Tibial artery (tissue), 4 donors: ENCODE data around the gene LINC01488.
A peak's percentile ranks its signal among the peaks of the same experiment; 100 is the strongest.

Experiments used
- DNase-seq, 2 donors: peaks; one replicate each; pipeline ENCODE4 v3.0.0-alpha.2; 2019
- H3K27ac ChIP-seq, 2 donors: fragments of 200-600 bp; sonication (generic) in 1 of 2; 1 replicate in 1 of 2; 2 replicates in 1 of 2; pipeline ENCODE4 v1.5.1; 2018 to 2019; ENCODE audit warnings: mild to moderate bottlenecking in 1 of 2
- H3K27me3 ChIP-seq, 2 donors: fragments of 200-600 bp; sonication (generic) in 1 of 2; one replicate each; pipeline versions ENCODE4 v1.5.1 to v1.6.0; 2016 to 2019
- H3K36me3 ChIP-seq, 3 donors: fragments of 200-600 bp; sonication (generic) in 2 of 3; one replicate each; pipeline ENCODE4 v1.5.1; 2016 to 2019; ENCODE audit warnings: mild to moderate bottlenecking in 2 of 3
- H3K4me1 ChIP-seq, 4 donors: fragments of 200-600 bp; sonication (generic) in 2 of 4; 1 replicate in 3 of 4; 2 replicates in 1 of 4; pipeline ENCODE4 v1.5.1; 2016 to 2019
- H3K4me3 ChIP-seq, 2 donors: fragments of 200-600 bp; sonication (generic) in 1 of 2; 1 replicate in 1 of 2; 2 replicates in 1 of 2; pipeline ENCODE4 v1.5.1; 2018 to 2019; ENCODE audit warnings: mild to moderate bottlenecking in 2 of 2
- H3K9me3 ChIP-seq, 3 donors: fragments of 200-600 bp; sonication (generic) in 1 of 3; one replicate each; pipeline ENCODE4 v1.5.1; 2016 to 2019
- intact Hi-C: fragments of 100-400 bp; cut with DNase I; formaldehyde crosslinking; loops from one replicate; pipeline ENCODE4 v1.15.0; 2023; ENCODE audit warnings: low total_unique reads
- TF ChIP-seq, protein P1 (sequence below), 2 experiments: fragments of 200-600 bp in 1 of 2; fragments of 450-650 bp in 1 of 2; IDR thresholded peaks; one replicate each; pipeline ENCODE4 v1.5.1; 2017 to 2019; ENCODE audit warnings: antibody characterized with exemption in 2 of 2, mild to moderate bottlenecking in 1 of 2, moderate library complexity in 1 of 2

The LINC01488 gene

DNA sequence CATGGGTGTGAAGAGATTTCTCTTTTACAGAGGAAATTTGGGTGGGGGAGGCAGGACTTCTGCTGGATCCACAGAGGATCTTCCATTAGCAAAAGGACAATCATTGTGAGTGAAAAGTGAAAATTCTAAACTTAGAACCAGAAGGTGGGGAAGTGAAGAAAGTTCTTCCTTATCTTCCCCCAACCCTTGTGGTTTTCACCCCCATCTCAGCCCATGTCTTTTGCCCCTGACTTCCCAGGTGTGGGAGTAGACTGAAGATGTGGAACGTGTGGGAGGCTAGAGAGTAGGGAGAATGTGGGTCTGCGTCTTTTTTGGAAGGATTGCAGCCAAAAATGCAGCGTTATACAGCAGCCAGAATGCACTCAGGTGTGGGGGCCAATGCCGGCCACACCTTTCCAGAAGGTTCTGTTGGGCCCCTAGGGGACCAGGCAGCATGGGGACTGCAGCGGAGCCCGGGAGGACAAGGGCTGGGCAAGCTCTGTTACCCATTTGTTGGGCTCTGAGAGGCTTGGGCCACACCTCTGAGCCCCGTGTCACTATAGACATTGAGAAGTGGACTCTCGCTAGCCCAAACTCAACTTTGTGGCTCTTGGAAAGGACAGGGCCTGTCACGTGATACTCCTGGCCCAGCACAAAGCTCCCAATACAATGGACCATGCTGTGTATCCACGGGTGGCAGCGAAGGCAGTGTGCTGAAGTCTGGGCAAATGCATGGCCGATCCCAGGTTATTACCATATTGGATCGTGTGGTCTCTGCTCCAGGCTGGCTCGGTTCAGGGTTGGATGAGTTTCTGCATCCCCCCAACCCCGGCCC lies 32.8 kb upstream of the LINC01488 start:
- Histone ChIP-seq H3K27ac (no peak overlapping the region), H3K4me1 (peaks cover 0 to 32% (median 23%) of the 10 kb centered on the region in 4 donors), H3K4me3 (no peak overlapping the region), H3K27me3 (no peaks in the 10 kb centered on the region), H3K36me3 (no peaks in the 10 kb centered on the region), H3K9me3 (no peaks in the 10 kb centered on the region)
- peak in 1 of 2 donors; percentile 45 for DNase-seq
- intact Hi-C loops, result no loop called here
- TF ChIP-seq, protein P1, sequence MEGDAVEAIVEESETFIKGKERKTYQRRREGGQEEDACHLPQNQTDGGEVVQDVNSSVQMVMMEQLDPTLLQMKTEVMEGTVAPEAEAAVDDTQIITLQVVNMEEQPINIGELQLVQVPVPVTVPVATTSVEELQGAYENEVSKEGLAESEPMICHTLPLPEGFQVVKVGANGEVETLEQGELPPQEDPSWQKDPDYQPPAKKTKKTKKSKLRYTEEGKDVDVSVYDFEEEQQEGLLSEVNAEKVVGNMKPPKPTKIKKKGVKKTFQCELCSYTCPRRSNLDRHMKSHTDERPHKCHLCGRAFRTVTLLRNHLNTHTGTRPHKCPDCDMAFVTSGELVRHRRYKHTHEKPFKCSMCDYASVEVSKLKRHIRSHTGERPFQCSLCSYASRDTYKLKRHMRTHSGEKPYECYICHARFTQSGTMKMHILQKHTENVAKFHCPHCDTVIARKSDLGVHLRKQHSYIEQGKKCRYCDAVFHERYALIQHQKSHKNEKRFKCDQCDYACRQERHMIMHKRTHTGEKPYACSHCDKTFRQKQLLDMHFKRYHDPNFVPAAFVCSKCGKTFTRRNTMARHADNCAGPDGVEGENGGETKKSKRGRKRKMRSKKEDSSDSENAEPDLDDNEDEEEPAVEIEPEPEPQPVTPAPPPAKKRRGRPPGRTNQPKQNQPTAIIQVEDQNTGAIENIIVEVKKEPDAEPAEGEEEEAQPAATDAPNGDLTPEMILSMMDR (IDR thresholded peaks at IDR 0.05), result no peak

DNA sequence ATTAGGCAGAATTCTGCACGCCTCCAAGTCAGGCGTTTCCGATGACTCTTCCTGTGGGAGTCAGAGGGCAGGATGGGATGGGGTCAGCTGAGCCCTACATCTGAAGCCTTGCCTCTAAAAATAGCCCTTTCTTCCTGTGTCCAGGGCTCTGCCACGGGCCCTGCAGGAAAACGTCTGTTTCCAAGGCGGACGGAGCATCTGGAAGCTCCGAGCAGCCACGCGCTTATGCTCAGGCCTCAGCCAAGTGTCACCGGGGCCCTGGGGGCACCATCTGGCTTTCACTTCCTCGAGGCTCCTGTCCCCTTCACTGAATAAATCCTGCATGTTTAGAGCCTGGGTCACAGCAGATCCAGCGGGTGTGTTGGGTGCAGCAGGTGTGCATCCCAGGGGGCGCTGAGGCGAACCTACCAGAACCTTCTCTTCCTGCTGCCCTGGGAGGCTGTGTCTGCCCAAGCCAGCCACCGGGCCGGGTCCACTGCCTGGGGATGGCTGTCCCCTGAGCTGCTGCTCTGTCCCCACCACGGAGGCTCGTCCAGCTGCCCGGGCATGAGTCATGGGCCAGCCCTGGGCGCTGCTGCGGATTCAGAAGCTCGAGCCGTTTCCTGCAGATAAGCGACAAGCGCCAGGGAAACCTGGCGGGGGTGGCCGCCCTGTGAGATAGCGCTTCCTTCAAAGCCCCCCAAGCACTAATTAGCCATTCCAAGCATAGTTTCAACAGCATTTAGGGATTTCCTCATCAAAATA lies 32.0 kb upstream of the LINC01488 start:
- no peak overlapping the region for H3K4me3 ChIP-seq
- intact Hi-C loops, result no loop called here
- peak; percentile 62 to 84 for DNase-seq
- H3K9me3 ChIP-seq, result no peaks in the 10 kb centered on the region
- H3K27me3 ChIP-seq, result no peaks in the 10 kb centered on the region
- H3K36me3 ChIP-seq, result no peaks in the 10 kb centered on the region
- TF ChIP-seq, protein P1 (IDR thresholded peaks at IDR 0.05), result no peak
- no peak overlapping the region for H3K27ac ChIP-seq
- H3K4me1 ChIP-seq, result peaks cover 0 to 24% (median 14%) of the 10 kb centered on the region in 4 donors

DNA sequence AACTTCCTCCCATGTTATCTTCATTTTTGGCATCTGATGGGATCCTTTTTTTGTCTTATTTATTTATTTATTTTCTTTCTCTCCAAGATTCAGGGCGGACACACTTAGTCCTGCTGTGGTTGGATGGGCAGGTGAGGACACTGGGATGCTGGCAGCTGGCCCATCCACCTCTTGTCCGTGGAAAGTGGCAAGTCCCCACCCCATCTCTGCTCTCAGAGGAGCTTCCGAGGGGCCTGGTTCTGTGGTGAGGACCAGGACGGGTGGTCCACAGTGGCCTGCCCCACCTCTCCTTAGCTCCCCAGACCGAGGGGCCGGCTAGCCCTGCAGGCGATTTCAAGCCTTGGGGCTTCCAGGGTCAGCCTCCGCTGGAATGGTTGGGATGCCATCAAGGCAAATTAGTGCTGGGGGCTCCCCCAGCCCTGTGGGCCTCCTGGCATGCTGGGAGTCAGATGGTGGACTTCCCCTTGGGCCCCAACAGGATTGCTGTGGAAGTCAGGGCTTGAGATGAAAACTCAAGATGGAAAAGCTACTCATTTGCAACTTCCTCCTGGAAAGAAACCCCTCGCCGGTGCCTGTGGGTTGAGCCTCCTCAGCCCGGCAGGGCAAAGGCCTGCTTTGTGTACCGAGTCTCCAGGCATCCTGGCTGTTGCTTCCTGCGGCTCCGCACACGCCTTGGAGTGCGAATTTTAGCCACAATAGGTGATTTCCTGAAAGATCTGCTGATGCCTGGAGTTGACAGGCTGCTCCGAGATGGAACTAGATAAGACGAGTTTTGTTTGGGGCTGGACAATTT lies 31.2 kb upstream of the LINC01488 start:
- intact Hi-C loops, result no loop called here
- DNase-seq, result no peak
- H3K27ac ChIP-seq, result no peak overlapping the region
- H3K36me3 ChIP-seq, result no peaks in the 10 kb centered on the region
- TF ChIP-seq, protein P1 (IDR thresholded peaks at IDR 0.05), result no peak
- peaks cover 0 to 16% (median 9%) of the 10 kb centered on the region in 4 donors for H3K4me1 ChIP-seq
- H3K4me3 ChIP-seq, result no peak overlapping the region
- no peaks in the 10 kb centered on the region for H3K27me3 ChIP-seq
- no peaks in the 10 kb centered on the region for H3K9me3 ChIP-seq

DNA sequence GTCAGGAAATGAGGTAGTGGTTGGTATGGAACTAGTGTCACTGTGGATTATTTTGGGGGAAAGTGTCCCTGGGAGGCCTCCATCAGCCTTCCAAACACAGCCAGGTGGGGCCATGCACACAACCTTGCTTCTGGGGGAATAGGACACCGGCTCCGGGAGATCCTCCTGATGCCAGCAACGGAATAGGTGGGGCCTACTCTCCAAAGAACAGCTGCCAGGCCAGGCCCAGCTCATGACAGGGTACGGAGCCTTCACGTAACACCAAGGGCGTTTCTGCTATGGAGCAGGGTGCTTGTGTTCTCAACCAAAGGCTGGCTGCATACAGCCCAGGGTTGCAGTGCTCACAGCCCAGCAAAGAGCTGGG lies 30.6 kb upstream of the LINC01488 start:
- TF ChIP-seq, protein P1 (IDR thresholded peaks at IDR 0.05), result no peak

DNA sequence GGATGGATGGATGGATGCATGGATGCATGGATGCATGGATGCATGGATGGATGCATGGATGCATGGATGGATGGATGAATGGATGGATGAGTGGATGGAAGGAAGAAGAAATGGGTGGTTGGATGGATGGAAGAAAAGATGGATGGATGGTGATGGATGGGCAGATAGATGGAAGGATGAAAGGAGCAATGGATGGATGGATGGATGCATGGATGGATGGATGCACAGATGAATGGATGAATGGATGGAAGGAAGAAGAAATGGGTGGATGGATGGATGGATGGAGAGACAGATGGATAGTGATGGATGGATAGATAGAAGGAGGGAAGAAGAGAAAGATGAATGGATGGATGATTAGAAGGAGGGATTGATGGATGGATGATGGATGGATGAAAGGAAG lies 30.2 kb upstream of the LINC01488 start:
- H3K9me3 ChIP-seq, result no peaks in the 10 kb centered on the region
- no peaks in the 10 kb centered on the region for H3K36me3 ChIP-seq
- DNase-seq, result no peak
- no peak overlapping the region for H3K27ac ChIP-seq
- intact Hi-C loops, result no loop called here
- no peak overlapping the region for H3K4me3 ChIP-seq
- TF ChIP-seq, protein P1 (IDR thresholded peaks at IDR 0.05), result no peak
- peaks cover 0 to 14% (median 9%) of the 10 kb centered on the region in 4 donors for H3K4me1 ChIP-seq
- no peaks in the 10 kb centered on the region for H3K27me3 ChIP-seq

More for the DNA sequence above, 30.6 kb upstream of the LINC01488 start:
- peaks cover 0 to 14% (median 9%) of the 10 kb centered on the region in 4 donors for H3K4me1 ChIP-seq
- no peak for DNase-seq
- intact Hi-C loops, result no loop called here
- no peaks in the 10 kb centered on the region for H3K36me3 ChIP-seq
- H3K27me3 ChIP-seq, result no peaks in the 10 kb centered on the region
- no peak overlapping the region for H3K4me3 ChIP-seq
- H3K9me3 ChIP-seq, result no peaks in the 10 kb centered on the region
- H3K27ac ChIP-seq, result no peak overlapping the region
